Heart right ventricle (tissue), 16 donors: ENCODE data around the gene CDHR4. TPM values are rescaled to one million over a fixed set of nuclear protein-coding genes. Genes with fewer than 3 reads are reported as not detected.

ENCODE experiments used
- ATAC-seq, 8 donors: fragments of 200-7000 bp; cut with Tn5 transposase; one replicate each; pipeline ENCODE4 v1.9.1; 2020; ENCODE audit warnings: mild to moderate bottlenecking in 8 of 8, moderate library complexity in 8 of 8, moderate number of reproducible peaks in 1 of 8
- DNase-seq, 2 donors: peaks; one replicate each; pipeline ENCODE4 v3.0.0-alpha.2; 2020
- H3K27ac ChIP-seq, 10 donors: fragments of 200-600 bp; sonication (generic) in 2 of 10; one replicate each; pipeline versions ENCODE4 v1.5.0 to v1.8.0; 2020 to 2022; ENCODE audit warnings: mild to moderate bottlenecking in 3 of 10
- H3K27me3 ChIP-seq, 7 donors: fragments of 200-600 bp; one replicate each; pipeline ENCODE4 v1.8.0; 2021 to 2022; ENCODE audit warnings: mild to moderate bottlenecking in 2 of 7
- H3K36me3 ChIP-seq, 9 donors: fragments of 200-600 bp; sonication (generic) in 1 of 9; one replicate each; pipeline versions ENCODE4 v1.5.0 to v1.8.0; 2020 to 2022; ENCODE audit warnings: mild to moderate bottlenecking in 2 of 9
- H3K4me1 ChIP-seq, 9 donors: fragments of 200-600 bp; sonication (generic) in 1 of 9; one replicate each; pipeline versions ENCODE4 v1.5.0 to v1.8.0; 2020 to 2022; ENCODE audit warnings: mild to moderate bottlenecking in 4 of 9
- H3K4me3 ChIP-seq, 10 donors: fragments of 200-600 bp; sonication (generic) in 2 of 10; one replicate each; pipeline versions ENCODE4 v1.5.0 to v1.8.0; 2020 to 2022; ENCODE audit warnings: mild to moderate bottlenecking in 7 of 10, moderate library complexity in 2 of 10
- H3K9me3 ChIP-seq, 11 donors: fragments of 200-600 bp in 10 of 11; sonication (generic) in 2 of 11; one replicate each; pipeline versions ENCODE4 v1.5.0 to v1.8.0; 2013 to 2022; ENCODE audit warnings: mild to moderate bottlenecking in 2 of 11, control low read depth in 1 of 11, moderate library complexity in 1 of 11
- whole genome bisulfite sequencing, 2 donors: extraction: QIAGEN DNeasy Blood & Tissue Kit; methylation state at CpG; one replicate each; pipeline ENCODE4 v1.1.7; 2013; ENCODE audit warnings: inconsistent platforms in 1 of 2; 5-methylcytosine and 5-hydroxymethylcytosine counted together
- intact Hi-C, 10 donors: fragments of 100-400 bp; cut with DNase I; formaldehyde crosslinking; loops; one replicate each; pipeline versions ENCODE4 v1.11.1 to v1.14.2; 2022
- polyA plus RNA-seq, 2 donors: library from polyadenylated mRNA; stranded (reverse); fragments of 200-250 nt; gene quantifications; one replicate each; pipeline ENCODE4 v1.2.3, GENCODE V29; 2013
- total RNA-seq, 10 donors: library from RNA; stranded (reverse); fragmentation: NEBNext Ultra II Directional in 3 of 10; extraction: Animal tissue kit (Norgen Biotek cat#: 25700) in 3 of 10; gene quantifications; one replicate each; pipeline versions ENCODE4 v1.2.1 to v1.2.4, GENCODE V29; 2021 to 2023
- TF ChIP-seq, protein P1 (sequence below), 9 donors: fragments of 200-600 bp; sonication (generic) in 2 of 9; IDR thresholded peaks; one replicate each; pipeline versions ENCODE4 v1.5.0 to v1.8.0; 2021 to 2022; ENCODE audit warnings: antibody characterized with exemption in 9 of 9, mild to moderate bottlenecking in 5 of 9, moderate library complexity in 1 of 9
- donor health status: Arrhythmogenic right ventricular cardiomyopathy.
- donor health status: ischemic (EF 13 %, LVEDD 7.1; RV severe dilation, severe dysfunction).
- donor health status: healthy with polysubstance abuse.
- donor health status: DM: no; HTN: yes; CAD: no.
- donor health status: DM: no; HTN: no; CAD: no.
- donor health status: ischemic (EF 25% LVEDD 6.9; RV normal size, moderate dysfunction).
- donor health status: ischemic (EF 25% LVEDD 5.7; RV mildly dilated, moderate dysfunction).
- donor health status: healthy.
- donor health status: DM: yes; HTN: yes; CAD: no.
- donor health status: Ischemic cardiomyopathy.
- donor health status: ischemic (EF 35%, LVEDD 5.7; RV mildly dilated, moderate dysfunction).
- donor health status: nonischemic (EF 11% LVEDD 7.7; RV severe dilation, severe dysfunction).
- donor health status: DM: yes; HTN: yes; CAD: no.
- donor health status: PGD.
- donor health status: ischemic (EF 29% LVEDD 5.4; RV normal size, mild dysfunction).
- donor health status: nonischemic (EF 23%, LVEDD 6.1; RV moderate dilation, normal function).

Gene CDHR4
- total and polyA plus RNA-seq, 12 donors = 0.01 to 0.80 TPM; not detected in 10

GRCh38 chr3:49842843-49843517 is 43.3 kb upstream of the CDHR4 start:
- Histone ChIP-seq H3K9me3 (no peaks in the 10 kb centered on the region), H3K36me3 (peaks cover 0 to 18% (median 0%) of the 10 kb centered on the region in 9 donors), H3K4me3 (no peak overlapping the region), H3K27ac (no peak overlapping the region), H3K4me1 (peaks cover 12 to 43% (median 28%) of the 10 kb centered on the region in 9 donors), H3K27me3 (no peaks in the 10 kb centered on the region)
- ATAC-seq (no peak), DNase-seq (no peak)
- TF ChIP-seq, protein P1, sequence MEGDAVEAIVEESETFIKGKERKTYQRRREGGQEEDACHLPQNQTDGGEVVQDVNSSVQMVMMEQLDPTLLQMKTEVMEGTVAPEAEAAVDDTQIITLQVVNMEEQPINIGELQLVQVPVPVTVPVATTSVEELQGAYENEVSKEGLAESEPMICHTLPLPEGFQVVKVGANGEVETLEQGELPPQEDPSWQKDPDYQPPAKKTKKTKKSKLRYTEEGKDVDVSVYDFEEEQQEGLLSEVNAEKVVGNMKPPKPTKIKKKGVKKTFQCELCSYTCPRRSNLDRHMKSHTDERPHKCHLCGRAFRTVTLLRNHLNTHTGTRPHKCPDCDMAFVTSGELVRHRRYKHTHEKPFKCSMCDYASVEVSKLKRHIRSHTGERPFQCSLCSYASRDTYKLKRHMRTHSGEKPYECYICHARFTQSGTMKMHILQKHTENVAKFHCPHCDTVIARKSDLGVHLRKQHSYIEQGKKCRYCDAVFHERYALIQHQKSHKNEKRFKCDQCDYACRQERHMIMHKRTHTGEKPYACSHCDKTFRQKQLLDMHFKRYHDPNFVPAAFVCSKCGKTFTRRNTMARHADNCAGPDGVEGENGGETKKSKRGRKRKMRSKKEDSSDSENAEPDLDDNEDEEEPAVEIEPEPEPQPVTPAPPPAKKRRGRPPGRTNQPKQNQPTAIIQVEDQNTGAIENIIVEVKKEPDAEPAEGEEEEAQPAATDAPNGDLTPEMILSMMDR (IDR thresholded peaks at IDR 0.05) = no peak
- intact Hi-C loops = loop anchor here in 8 of 10 donors (5.0 to 10.0 kb wide), 6 partner anchors 41 to 141 kb away; partner anchors contain the start of genes MST1R (in 4 of the 8) and INKA1 (in 1 of the 8)
- 96% methylated on average over 3 of the region's 3 CpGs for WGBS, 2 donors

DNA sequence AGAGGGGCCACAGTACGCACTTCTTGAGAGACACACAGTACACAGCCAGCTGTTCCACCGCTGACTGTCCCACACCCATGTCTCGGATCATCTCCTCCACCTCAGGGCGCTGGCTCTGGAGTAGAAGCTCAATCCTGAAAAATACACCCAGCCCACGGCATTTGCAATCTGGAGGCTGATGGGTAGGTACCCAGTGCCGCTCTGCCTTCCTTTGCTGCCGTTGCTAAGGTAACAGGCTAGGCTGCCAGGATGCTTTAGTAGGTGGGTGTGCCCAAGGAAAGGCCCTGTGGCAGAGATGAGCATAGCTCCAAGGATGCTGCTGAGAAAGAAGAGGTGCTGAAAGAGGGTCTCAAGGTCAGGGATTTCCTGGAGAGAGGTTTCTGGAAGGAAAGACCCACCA is 42.1 kb upstream of the CDHR4 start:
- 90 to 92% methylated on average over 7 of the region's 7 CpGs for WGBS, 2 donors

GRCh38 chr3:49841126-49841696 is 41.5 kb upstream of the CDHR4 start:
- Histone ChIP-seq H3K27ac (peak overlapping the region in 5 of 10 donors; percentile 36 to 70 (median 56)), H3K36me3 (peaks cover 0 to 7% (median 0%) of the 10 kb centered on the region in 9 donors), H3K27me3 (no peaks in the 10 kb centered on the region), H3K4me1 (peaks cover 12 to 43% (median 28%) of the 10 kb centered on the region in 9 donors), H3K4me3 (no peak overlapping the region), H3K9me3 (no peaks in the 10 kb centered on the region)
- TF ChIP-seq, protein P1 (IDR thresholded peaks at IDR 0.05) = peak in 7 of 9 donors; percentile 34 to 63 (median 47)
- peak in 2 of 8 donors; percentile 48 to 53 for ATAC-seq
- intact Hi-C loops = loop anchor here (1.0 to 10.0 kb wide), 8 partner anchors 39 to 139 kb away; partner anchors contain the start of genes MST1R (in 4 of the 10) and INKA1 (in 1 of the 10)
- no peak for DNase-seq

More for the DNA sequence above, 42.1 kb upstream of the CDHR4 start:
- intact Hi-C loops = loop anchor here (1.0 to 10.0 kb wide), 8 partner anchors 40 to 140 kb away; partner anchors contain the start of genes MST1R (in 4 of the 10) and INKA1 (in 1 of the 10)
- TF ChIP-seq, protein P1 (IDR thresholded peaks at IDR 0.05) = no peak
- H3K27ac ChIP-seq = peak overlapping the region in 2 of 10 donors; percentile 9 to 70
- peaks cover 0 to 12% (median 0%) of the 10 kb centered on the region in 9 donors for H3K36me3 ChIP-seq
- no peaks in the 10 kb centered on the region for H3K9me3 ChIP-seq
- H3K4me3 ChIP-seq = no peak overlapping the region
- H3K27me3 ChIP-seq = no peaks in the 10 kb centered on the region
- no peak for DNase-seq
- H3K4me1 ChIP-seq = peaks cover 12 to 43% (median 28%) of the 10 kb centered on the region in 9 donors
- ATAC-seq = no peak

GRCh38 chr3:49840388-49840787 is 40.7 kb upstream of the CDHR4 start:
- intact Hi-C loops = loop anchor here in 9 of 10 donors (2.0 to 10.0 kb wide), 7 partner anchors 38 to 138 kb away; partner anchors contain the start of genes MST1R (in 4 of the 9) and INKA1 (in 1 of the 9)
- WGBS, 2 donors = 42 to 57% methylated on average over 2 of the region's 2 CpGs
- Histone ChIP-seq H3K27me3 (no peaks in the 10 kb centered on the region), H3K9me3 (no peaks in the 10 kb centered on the region), H3K4me3 (no peak overlapping the region), H3K27ac (peak overlapping the region in 7 of 10 donors; percentile 29 to 70 (median 56)), H3K36me3 (peaks cover 0 to 7% (median 0%) of the 10 kb centered on the region in 9 donors), H3K4me1 (peaks cover 12 to 43% (median 28%) of the 10 kb centered on the region in 9 donors)
- DNase-seq (peak in 1 of 2 donors; percentile 13), ATAC-seq (peak in 4 of 8 donors; percentile 16 to 62 (median 43))
- TF ChIP-seq, protein P1 (IDR thresholded peaks at IDR 0.05) = no peak
